ENCODE results near the gene GEMIN7. TPM values are rescaled to one million over a fixed set of nuclear protein-coding genes. Genes with fewer than 3 reads are reported as not detected.
A peak's percentile ranks its signal among the peaks of the same experiment; 100 is the strongest.

The GEMIN7 gene
- total RNA-seq, 1 experiment from 2014 or later, result 46.0 TPM

DNA sequence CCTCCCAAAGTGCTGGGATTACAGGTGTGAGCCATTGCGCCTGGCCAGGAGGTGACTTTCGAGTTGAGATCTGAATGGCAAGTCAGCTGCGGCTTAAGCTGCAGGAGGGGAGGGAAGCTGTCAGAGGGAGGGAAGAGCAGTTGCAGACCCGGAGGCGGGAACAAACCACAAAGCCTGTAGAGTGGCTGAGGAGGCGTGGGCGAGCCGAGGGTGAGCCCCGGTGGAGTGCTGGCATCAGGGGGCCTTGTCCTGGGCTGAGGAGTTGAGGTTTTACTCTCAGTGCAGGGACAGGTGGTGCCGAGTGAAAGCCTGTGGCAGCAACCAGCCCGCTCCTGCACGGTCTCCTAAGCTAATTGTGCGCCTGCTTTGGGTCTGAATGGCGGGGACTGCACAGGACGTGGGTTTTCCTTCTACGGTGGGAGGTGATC, 38.1 kb downstream of the GEMIN7 start:
- no peak overlapping the region for H2BK15ac ChIP-seq (ENCODE audit: low read depth, low read length)
- H3K27me3 Mint-ChIP-seq (ENCODE audit: low read depth), result no peaks in the 10 kb centered on the region
- no peak overlapping the region for H4K91ac ChIP-seq (ENCODE audit: insufficient read length, low read depth, low read length)
- no peak overlapping the region for H4K8ac ChIP-seq (replicated peaks; ENCODE audit: insufficient read length, low read depth, low read length)
- no peak for DNase-seq
- H2BK120ac ChIP-seq (ENCODE audit: low read depth, low read length, poor library complexity, severe bottlenecking), result no peak overlapping the region
- no peak overlapping the region for H3K56ac ChIP-seq (ENCODE audit: insufficient read length, low read depth, low read length)
- no peak overlapping the region for H2BK5ac ChIP-seq (ENCODE audit: insufficient read length, low read length)
- TF ChIP-seq, protein P1, sequence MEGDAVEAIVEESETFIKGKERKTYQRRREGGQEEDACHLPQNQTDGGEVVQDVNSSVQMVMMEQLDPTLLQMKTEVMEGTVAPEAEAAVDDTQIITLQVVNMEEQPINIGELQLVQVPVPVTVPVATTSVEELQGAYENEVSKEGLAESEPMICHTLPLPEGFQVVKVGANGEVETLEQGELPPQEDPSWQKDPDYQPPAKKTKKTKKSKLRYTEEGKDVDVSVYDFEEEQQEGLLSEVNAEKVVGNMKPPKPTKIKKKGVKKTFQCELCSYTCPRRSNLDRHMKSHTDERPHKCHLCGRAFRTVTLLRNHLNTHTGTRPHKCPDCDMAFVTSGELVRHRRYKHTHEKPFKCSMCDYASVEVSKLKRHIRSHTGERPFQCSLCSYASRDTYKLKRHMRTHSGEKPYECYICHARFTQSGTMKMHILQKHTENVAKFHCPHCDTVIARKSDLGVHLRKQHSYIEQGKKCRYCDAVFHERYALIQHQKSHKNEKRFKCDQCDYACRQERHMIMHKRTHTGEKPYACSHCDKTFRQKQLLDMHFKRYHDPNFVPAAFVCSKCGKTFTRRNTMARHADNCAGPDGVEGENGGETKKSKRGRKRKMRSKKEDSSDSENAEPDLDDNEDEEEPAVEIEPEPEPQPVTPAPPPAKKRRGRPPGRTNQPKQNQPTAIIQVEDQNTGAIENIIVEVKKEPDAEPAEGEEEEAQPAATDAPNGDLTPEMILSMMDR (conservative IDR thresholded peaks at IDR 0.05), result no peak
- peaks cover 0 to 4% (median 0%) of the 10 kb centered on the region in 3 experiments; a peak in 1 of 7 replicates for H3K36me3 Mint-ChIP-seq (ENCODE audit: insufficient read depth in 1 of 3, low read depth in 3 of 3)
- H3K4ac ChIP-seq (ENCODE audit: low read depth, low read length), result no peak overlapping the region
- WGBS (ENCODE audit: extremely low coverage, insufficient read length, low lambda C conversion rate), result no CpG with 5 or more reads among the region's 16 CpGs
- no peaks in the 10 kb centered on the region for H3K27me3 ChIP-seq (ENCODE audit: insufficient read depth, low read length)
- no peak overlapping the region for H3K9ac ChIP-seq (ENCODE audit: extremely low read depth, insufficient read length, low read length)
- no peaks in the 10 kb centered on the region for H3K79me1 ChIP-seq (ENCODE audit: insufficient read depth, low read depth, low read length, poor library complexity, severe bottlenecking)
- H3K4me1 ChIP-seq (ENCODE audit: insufficient read depth, low read length), result no peaks in the 10 kb centered on the region; the same call in 1 of the 2 replicates
- no peak overlapping the region; the same call in 1 of the 2 replicates for H3K14ac ChIP-seq (ENCODE audit: insufficient read depth, low read length)
- no peaks in the 10 kb centered on the region for H3K23me2 ChIP-seq (ENCODE audit: insufficient read length, low read depth, low read length, poor library complexity, severe bottlenecking)
- no peaks in the 10 kb centered on the region for H3K9me3 Mint-ChIP-seq
- no peak overlapping the region for H3K27ac ChIP-seq (ENCODE audit: insufficient read length, low read depth, low read length)
- no peak overlapping the region for H3T11ph ChIP-seq (ENCODE audit: low read length)
- H3K4me3 Mint-ChIP-seq, result no peak overlapping the region
- H3K23ac ChIP-seq (ENCODE audit: insufficient read length, low read depth, low read length), result no peak overlapping the region
- H2BK20ac ChIP-seq (ENCODE audit: low read depth, low read length, poor library complexity, severe bottlenecking), result no peak overlapping the region
- no peak overlapping the region for H2AFZ ChIP-seq (ENCODE audit: low read length)
- H3K4me1 Mint-ChIP-seq, result peaks cover 17 to 39% of the 10 kb centered on the region in 2 experiments
- H4K20me1 ChIP-seq (ENCODE audit: control insufficient read depth, insufficient read depth, insufficient read length), result peaks cover 8% of the 10 kb centered on the region
- H3K79me2 ChIP-seq (ENCODE audit: insufficient read depth, low read length), result peaks cover 8% of the 10 kb centered on the region; the same call in 1 of the 2 replicates
- H2BK12ac ChIP-seq (ENCODE audit: insufficient read length, low read depth, low read length), result no peak overlapping the region
- H3K27ac Mint-ChIP-seq, result peak overlapping the region in 2 of 3 experiments; percentile 28 to 72; a peak in 4 of 7 replicates
- no peaks in the 10 kb centered on the region for H3K9me3 ChIP-seq (ENCODE audit: control insufficient read depth, low read depth, low read length)
- H4K5ac ChIP-seq (ENCODE audit: insufficient read length, low read depth, low read length), result no peak overlapping the region
- H3K18ac ChIP-seq (ENCODE audit: insufficient read length, low read depth, low read length), result no peak overlapping the region
- no peak overlapping the region for H2AK5ac ChIP-seq (ENCODE audit: insufficient read length, low read length)
- H3K4me2 ChIP-seq (ENCODE audit: insufficient read depth, insufficient read length, low read length), result no peak overlapping the region

Data from H9 (cell line).